ENCODE results near the gene KMT2C.
"Not testable (repeated sequence)": the region's sequence is repeated elsewhere in the genome, so short reads cannot be mapped to it uniquely, and the experiment has no call there.

- not testable (repeated sequence) for TF ChIP-seq CTCF (IDR thresholded peaks at IDR 0.05; ENCODE audit: poor library complexity); EZH2 (IDR thresholded peaks at IDR 0.05; ENCODE audit: borderline replicate concordance); EZH2phosphoT487 (IDR thresholded peaks at IDR 0.05; ENCODE audit: low read depth, severe bottlenecking, unreplicated experiment)
These were observed 149.6 kb downstream of the KMT2C start for GRCh38 chr7:152286219-152286618.
